Measurements from ENCODE around the gene CLEC11A. TPM values are rescaled to one million over a fixed set of nuclear protein-coding genes. Genes with fewer than 3 reads are reported as not detected.

The CLEC11A gene
- total and polyA plus RNA-seq, 2 of the 8 experiments (the other 6 are each of a cell fraction or from before 2014, with no cell fraction given): 4.3 to 17.4 TPM

DNA sequence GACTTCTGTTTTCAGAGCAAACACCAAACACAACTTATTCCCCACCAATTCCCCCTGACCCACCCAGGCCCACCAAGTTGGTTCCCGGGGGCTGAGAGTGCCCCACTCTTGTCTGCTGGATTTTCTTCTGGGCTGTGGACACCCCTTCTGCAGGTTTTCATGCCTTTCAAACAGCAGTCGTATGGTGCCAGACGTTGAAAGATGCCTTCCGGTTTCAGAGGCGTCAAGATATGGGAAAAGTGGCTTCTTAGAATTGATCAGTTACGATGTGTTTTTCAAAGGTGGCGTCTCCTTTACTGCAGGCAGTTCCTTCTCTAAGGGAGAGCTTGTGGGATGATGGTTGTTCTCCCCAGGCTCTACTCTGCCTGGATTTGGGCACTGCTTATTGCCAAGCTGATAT, 12.7 kb downstream of the CLEC11A start (continued):
- TF ChIP-seq, protein P1, sequence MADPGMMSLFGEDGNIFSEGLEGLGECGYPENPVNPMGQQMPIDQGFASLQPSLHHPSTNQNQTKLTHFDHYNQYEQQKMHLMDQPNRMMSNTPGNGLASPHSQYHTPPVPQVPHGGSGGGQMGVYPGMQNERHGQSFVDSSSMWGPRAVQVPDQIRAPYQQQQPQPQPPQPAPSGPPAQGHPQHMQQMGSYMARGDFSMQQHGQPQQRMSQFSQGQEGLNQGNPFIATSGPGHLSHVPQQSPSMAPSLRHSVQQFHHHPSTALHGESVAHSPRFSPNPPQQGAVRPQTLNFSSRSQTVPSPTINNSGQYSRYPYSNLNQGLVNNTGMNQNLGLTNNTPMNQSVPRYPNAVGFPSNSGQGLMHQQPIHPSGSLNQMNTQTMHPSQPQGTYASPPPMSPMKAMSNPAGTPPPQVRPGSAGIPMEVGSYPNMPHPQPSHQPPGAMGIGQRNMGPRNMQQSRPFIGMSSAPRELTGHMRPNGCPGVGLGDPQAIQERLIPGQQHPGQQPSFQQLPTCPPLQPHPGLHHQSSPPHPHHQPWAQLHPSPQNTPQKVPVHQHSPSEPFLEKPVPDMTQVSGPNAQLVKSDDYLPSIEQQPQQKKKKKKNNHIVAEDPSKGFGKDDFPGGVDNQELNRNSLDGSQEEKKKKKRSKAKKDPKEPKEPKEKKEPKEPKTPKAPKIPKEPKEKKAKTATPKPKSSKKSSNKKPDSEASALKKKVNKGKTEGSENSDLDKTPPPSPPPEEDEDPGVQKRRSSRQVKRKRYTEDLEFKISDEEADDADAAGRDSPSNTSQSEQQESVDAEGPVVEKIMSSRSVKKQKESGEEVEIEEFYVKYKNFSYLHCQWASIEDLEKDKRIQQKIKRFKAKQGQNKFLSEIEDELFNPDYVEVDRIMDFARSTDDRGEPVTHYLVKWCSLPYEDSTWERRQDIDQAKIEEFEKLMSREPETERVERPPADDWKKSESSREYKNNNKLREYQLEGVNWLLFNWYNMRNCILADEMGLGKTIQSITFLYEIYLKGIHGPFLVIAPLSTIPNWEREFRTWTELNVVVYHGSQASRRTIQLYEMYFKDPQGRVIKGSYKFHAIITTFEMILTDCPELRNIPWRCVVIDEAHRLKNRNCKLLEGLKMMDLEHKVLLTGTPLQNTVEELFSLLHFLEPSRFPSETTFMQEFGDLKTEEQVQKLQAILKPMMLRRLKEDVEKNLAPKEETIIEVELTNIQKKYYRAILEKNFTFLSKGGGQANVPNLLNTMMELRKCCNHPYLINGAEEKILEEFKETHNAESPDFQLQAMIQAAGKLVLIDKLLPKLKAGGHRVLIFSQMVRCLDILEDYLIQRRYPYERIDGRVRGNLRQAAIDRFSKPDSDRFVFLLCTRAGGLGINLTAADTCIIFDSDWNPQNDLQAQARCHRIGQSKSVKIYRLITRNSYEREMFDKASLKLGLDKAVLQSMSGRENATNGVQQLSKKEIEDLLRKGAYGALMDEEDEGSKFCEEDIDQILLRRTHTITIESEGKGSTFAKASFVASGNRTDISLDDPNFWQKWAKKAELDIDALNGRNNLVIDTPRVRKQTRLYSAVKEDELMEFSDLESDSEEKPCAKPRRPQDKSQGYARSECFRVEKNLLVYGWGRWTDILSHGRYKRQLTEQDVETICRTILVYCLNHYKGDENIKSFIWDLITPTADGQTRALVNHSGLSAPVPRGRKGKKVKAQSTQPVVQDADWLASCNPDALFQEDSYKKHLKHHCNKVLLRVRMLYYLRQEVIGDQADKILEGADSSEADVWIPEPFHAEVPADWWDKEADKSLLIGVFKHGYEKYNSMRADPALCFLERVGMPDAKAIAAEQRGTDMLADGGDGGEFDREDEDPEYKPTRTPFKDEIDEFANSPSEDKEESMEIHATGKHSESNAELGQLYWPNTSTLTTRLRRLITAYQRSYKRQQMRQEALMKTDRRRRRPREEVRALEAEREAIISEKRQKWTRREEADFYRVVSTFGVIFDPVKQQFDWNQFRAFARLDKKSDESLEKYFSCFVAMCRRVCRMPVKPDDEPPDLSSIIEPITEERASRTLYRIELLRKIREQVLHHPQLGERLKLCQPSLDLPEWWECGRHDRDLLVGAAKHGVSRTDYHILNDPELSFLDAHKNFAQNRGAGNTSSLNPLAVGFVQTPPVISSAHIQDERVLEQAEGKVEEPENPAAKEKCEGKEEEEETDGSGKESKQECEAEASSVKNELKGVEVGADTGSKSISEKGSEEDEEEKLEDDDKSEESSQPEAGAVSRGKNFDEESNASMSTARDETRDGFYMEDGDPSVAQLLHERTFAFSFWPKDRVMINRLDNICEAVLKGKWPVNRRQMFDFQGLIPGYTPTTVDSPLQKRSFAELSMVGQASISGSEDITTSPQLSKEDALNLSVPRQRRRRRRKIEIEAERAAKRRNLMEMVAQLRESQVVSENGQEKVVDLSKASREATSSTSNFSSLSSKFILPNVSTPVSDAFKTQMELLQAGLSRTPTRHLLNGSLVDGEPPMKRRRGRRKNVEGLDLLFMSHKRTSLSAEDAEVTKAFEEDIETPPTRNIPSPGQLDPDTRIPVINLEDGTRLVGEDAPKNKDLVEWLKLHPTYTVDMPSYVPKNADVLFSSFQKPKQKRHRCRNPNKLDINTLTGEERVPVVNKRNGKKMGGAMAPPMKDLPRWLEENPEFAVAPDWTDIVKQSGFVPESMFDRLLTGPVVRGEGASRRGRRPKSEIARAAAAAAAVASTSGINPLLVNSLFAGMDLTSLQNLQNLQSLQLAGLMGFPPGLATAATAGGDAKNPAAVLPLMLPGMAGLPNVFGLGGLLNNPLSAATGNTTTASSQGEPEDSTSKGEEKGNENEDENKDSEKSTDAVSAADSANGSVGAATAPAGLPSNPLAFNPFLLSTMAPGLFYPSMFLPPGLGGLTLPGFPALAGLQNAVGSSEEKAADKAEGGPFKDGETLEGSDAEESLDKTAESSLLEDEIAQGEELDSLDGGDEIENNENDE (IDR thresholded peaks at IDR 0.05; ENCODE audit: insufficient replicate concordance, low read length): no peak
- TF ChIP-seq GABPA (IDR thresholded peaks at IDR 0.05; ENCODE audit: borderline replicate concordance, insufficient read depth, low read length) (no peak), HDAC2 (IDR thresholded peaks at IDR 0.05; ENCODE audit: borderline replicate concordance in 1 of 2, low read depth in 2 of 2, low read length in 2 of 2) (no peak), MAFK (IDR thresholded peaks at IDR 0.05; ENCODE audit: low read depth, low read length) (no peak), KDM5A (IDR thresholded peaks at IDR 0.05; ENCODE audit: low read length) (no peak), SUZ12 (IDR thresholded peaks at IDR 0.05; ENCODE audit: low read length) (no peak), E2F6 (IDR thresholded peaks at IDR 0.05) (no peak), SP4 (IDR thresholded peaks at IDR 0.05; ENCODE audit: low read length) (no peak), RNF2 (IDR thresholded peaks at IDR 0.05; ENCODE audit: borderline replicate concordance, low read depth, low read length, missing control alignments, poor library complexity, severe bottlenecking) (no peak)
- TF ChIP-seq, protein P2, sequence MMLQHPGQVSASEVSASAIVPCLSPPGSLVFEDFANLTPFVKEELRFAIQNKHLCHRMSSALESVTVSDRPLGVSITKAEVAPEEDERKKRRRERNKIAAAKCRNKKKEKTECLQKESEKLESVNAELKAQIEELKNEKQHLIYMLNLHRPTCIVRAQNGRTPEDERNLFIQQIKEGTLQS (IDR thresholded peaks at IDR 0.05; ENCODE audit: insufficient read depth, low read depth, low read length): no peak
